Smooth muscle cell (in vitro differentiated cells): ENCODE data around the gene NELL1. TPM values are rescaled to one million over a fixed set of nuclear protein-coding genes. Genes with fewer than 3 reads are reported as not detected.

Source experiments
- DNase-seq: peaks from one replicate; lab custom pipeline; 2025; ENCODE audit not compliant: unreplicated experiment; lab: John Stamatoyannopoulos, UW
- H2AFZ ChIP-seq: fragments of 200-600 bp; sonication (generic); 2 replicates; pipeline ENCODE4 v1.6.0; 2016; ENCODE audit warnings: antibody characterized with exemption, low read depth, mild to moderate bottlenecking
- H3F3A ChIP-seq: fragments of 200-600 bp; sonication (generic); 2 replicates; pipeline ENCODE4 v1.6.0; 2017; ENCODE audit warnings: antibody characterized with exemption, low read depth
- H3K27ac ChIP-seq: fragments of 200-600 bp; sonication (generic); 2 replicates; pipeline ENCODE4 v1.5.1; 2016; ENCODE audit warnings: low read depth, mild to moderate bottlenecking
- H3K27me3 ChIP-seq: fragments of 200-600 bp; sonication (generic); 2 replicates; pipeline ENCODE4 v1.6.1; 2016; ENCODE audit warnings: low read depth, mild to moderate bottlenecking
- H3K36me3 ChIP-seq: fragments of 200-600 bp; sonication (generic); 2 replicates; pipeline ENCODE4 v1.5.1; 2016; ENCODE audit warnings: low read depth
- H3K4me1 ChIP-seq: fragments of 200-600 bp; sonication (generic); 2 replicates; pipeline ENCODE4 v1.5.1; 2016; ENCODE audit warnings: low read depth
- H3K4me2 ChIP-seq: fragments of 200-600 bp; sonication (generic); 2 replicates; pipeline ENCODE4 v1.6.0; 2016; ENCODE audit warnings: mild to moderate bottlenecking
- H3K4me3 ChIP-seq: fragments of 200-600 bp; sonication (generic); 2 replicates; pipeline ENCODE4 v1.5.1; 2016; ENCODE audit warnings: mild to moderate bottlenecking
- H3K79me2 ChIP-seq: fragments of 200-600 bp; sonication (generic); 2 replicates; pipeline ENCODE4 v1.6.0; 2016; ENCODE audit warnings: low read depth, mild to moderate bottlenecking
- H3K9ac ChIP-seq: fragments of 200-600 bp; sonication (generic); 2 replicates; pipeline ENCODE4 v1.6.0; 2016; ENCODE audit warnings: low read depth
- H3K9me3 ChIP-seq: fragments of 200-600 bp; sonication (generic); replicated peaks from 2 replicates; pipeline ENCODE4 v1.5.1; 2016; ENCODE audit warnings: low read depth
- H4K20me1 ChIP-seq: fragments of 200-600 bp; sonication (generic); 2 replicates; pipeline ENCODE4 v1.6.0; 2016; ENCODE audit warnings: low read depth
- WGBS: methylation state at CpG from one replicate; pipeline ENCODE4 v1.1.7; 2016; ENCODE audit warnings: low lambda C conversion rate; 5-methylcytosine and 5-hydroxymethylcytosine counted together
- polyA plus RNA-seq: library from polyadenylated mRNA; unstranded; fragments of >200 nt; fragmentation: Nextera tagmentation; extraction: Ambion mirVana; gene quantifications from 2 replicates; pipeline ENCODE4 v1.2.1, GENCODE V29; 2016
- total RNA-seq: library from RNA; depleted of rRNA; stranded (reverse); fragments of >200 nt; gene quantifications from 2 replicates; pipeline ENCODE4 v1.2.3, GENCODE V29; 2014
- TF ChIP-seq, protein P1 (sequence below): fragments of 200-600 bp; sonication (generic); IDR thresholded peaks from 2 replicates; pipeline ENCODE4 v1.5.1; 2017; ENCODE audit warnings: borderline replicate concordance, mild to moderate bottlenecking, antibody characterized with exemption; ENCODE audit not compliant: insufficient read depth, poor library complexity, severe bottlenecking

The NELL1 gene
- total and polyA plus RNA-seq, 2 experiments from 2014 or later: not detected

DNA sequence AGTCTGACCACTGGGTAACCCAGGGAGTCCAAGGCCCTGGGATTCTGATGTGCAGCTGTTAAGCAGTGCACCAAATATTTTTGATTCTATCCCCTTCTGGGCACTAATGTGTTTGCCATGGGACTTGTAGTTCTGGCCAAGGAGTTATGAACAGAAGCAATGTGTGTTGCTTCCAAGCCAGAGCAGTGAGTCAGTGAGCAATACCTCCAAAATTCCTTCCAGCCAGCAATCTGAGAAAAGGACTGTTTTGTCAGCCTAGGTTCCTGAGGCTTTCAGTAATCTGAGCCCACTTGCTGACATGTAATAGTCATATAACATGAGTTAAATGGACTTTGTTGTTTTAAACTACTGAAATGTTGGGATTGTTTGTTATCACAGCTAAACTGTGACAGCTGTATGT is 311.4 kb downstream of the NELL1 start:
- no peak for DNase-seq
- Histone ChIP-seq H3K36me3 (no peaks in the 10 kb centered on the region), H3K9ac (no peak overlapping the region), H2AFZ (no peak overlapping the region), H3K4me1 (no peaks in the 10 kb centered on the region), H3K9me3 (no peaks in the 10 kb centered on the region), H3F3A (no peaks in the 10 kb centered on the region), H3K79me2 (no peaks in the 10 kb centered on the region), H4K20me1 (no peaks in the 10 kb centered on the region), H3K4me2 (no peak overlapping the region), H3K4me3 (no peak overlapping the region), H3K27ac (no peak overlapping the region), H3K27me3 (no peaks in the 10 kb centered on the region)
- TF ChIP-seq, protein P1, sequence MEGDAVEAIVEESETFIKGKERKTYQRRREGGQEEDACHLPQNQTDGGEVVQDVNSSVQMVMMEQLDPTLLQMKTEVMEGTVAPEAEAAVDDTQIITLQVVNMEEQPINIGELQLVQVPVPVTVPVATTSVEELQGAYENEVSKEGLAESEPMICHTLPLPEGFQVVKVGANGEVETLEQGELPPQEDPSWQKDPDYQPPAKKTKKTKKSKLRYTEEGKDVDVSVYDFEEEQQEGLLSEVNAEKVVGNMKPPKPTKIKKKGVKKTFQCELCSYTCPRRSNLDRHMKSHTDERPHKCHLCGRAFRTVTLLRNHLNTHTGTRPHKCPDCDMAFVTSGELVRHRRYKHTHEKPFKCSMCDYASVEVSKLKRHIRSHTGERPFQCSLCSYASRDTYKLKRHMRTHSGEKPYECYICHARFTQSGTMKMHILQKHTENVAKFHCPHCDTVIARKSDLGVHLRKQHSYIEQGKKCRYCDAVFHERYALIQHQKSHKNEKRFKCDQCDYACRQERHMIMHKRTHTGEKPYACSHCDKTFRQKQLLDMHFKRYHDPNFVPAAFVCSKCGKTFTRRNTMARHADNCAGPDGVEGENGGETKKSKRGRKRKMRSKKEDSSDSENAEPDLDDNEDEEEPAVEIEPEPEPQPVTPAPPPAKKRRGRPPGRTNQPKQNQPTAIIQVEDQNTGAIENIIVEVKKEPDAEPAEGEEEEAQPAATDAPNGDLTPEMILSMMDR: no peak

DNA sequence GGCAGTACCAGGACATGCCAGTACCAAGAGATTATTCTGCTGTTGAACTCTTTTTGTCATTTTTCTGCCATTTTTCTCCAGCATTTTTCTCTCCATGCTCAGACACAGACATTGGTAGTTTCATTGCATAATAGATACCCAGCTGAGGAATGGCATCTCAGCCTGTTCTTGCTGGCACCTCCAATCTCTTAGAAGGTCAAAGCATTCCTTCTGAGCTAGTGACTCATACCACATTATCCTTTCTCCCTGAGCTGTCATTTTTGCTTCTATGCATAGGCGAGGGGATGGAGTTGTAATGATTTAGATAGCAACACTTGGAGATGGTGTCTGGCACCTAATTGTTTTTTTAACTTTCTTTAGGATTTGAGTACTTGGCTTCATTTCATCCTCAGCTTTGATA is 321.1 kb downstream of the NELL1 start:
- no peaks in the 10 kb centered on the region for H3K27me3 ChIP-seq
- H3K4me1 ChIP-seq: no peaks in the 10 kb centered on the region
- H3K36me3 ChIP-seq: no peaks in the 10 kb centered on the region
- DNase-seq: no peak
- H2AFZ ChIP-seq: no peak overlapping the region
- H3K9ac ChIP-seq: no peak overlapping the region
- TF ChIP-seq, protein P1: no peak
- 73% methylated on average over 1 of the region's 1 CpG for WGBS
- H3F3A ChIP-seq: no peaks in the 10 kb centered on the region
- H4K20me1 ChIP-seq: no peaks in the 10 kb centered on the region
- no peak overlapping the region for H3K27ac ChIP-seq
- no peak overlapping the region for H3K4me2 ChIP-seq
- H3K4me3 ChIP-seq: no peak overlapping the region
- H3K9me3 ChIP-seq: no peaks in the 10 kb centered on the region
- no peaks in the 10 kb centered on the region for H3K79me2 ChIP-seq

DNA sequence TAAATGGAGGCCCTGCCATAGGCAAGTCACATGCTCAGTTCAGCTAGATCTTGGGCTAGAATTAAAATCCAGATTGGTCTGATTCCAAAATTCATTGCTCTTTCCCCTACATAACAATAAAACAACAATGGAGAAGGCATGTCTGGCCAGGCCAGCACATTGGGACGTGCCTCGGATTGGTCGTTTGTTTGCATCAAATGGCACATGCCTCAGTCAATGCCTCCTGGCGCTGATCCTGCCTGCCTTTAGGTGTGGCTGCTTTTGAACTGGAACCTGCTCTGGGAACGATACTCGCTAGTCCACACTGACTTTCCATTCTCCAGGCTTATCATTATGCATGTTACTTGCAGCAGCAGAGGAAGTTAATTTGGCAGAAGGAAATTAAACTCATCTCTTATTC is 322.1 kb downstream of the NELL1 start:
- Histone ChIP-seq H4K20me1 (no peaks in the 10 kb centered on the region), H3K79me2 (no peaks in the 10 kb centered on the region), H2AFZ (no peak overlapping the region), H3K27me3 (no peaks in the 10 kb centered on the region), H3K4me3 (no peak overlapping the region), H3K4me2 (no peak overlapping the region), H3K9ac (no peak overlapping the region), H3K9me3 (no peaks in the 10 kb centered on the region), H3F3A (no peaks in the 10 kb centered on the region), H3K27ac (no peak overlapping the region), H3K36me3 (no peaks in the 10 kb centered on the region), H3K4me1 (no peaks in the 10 kb centered on the region)
- TF ChIP-seq, protein P1: no peak
- WGBS: 82% methylated on average over 6 of the region's 6 CpGs
- no peak for DNase-seq

DNA sequence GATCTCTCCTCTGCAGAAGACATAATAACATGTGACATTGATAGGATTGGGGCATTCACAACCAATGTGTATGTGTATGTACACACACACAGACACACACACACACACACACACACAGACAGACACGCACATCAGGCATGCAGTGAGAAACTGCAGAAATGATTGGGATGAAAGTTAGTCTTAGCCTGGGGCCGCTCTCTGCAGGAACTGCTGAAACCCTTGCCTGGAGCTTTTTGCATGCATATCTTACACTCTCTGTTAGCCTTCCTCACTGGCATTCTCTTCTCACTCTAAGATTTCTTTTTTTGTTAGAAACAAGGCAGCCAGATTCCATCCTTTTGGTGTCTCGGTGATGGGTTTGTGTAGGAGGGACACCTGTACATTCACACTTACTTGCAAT is 337.9 kb downstream of the NELL1 start:
- H3K79me2 ChIP-seq: no peaks in the 10 kb centered on the region
- no peaks in the 10 kb centered on the region for H3K4me1 ChIP-seq
- WGBS: 66% methylated on average over 3 of the region's 3 CpGs
- no peak overlapping the region for H3K27ac ChIP-seq
- H3K9ac ChIP-seq: no peak overlapping the region
- no peak overlapping the region for H3K4me2 ChIP-seq
- no peak overlapping the region for H2AFZ ChIP-seq
- no peaks in the 10 kb centered on the region for H3K9me3 ChIP-seq
- no peak overlapping the region for H3K4me3 ChIP-seq
- no peaks in the 10 kb centered on the region for H4K20me1 ChIP-seq
- H3K27me3 ChIP-seq: no peaks in the 10 kb centered on the region
- no peak for DNase-seq
- TF ChIP-seq, protein P1: no peak
- H3F3A ChIP-seq: no peaks in the 10 kb centered on the region
- H3K36me3 ChIP-seq: no peaks in the 10 kb centered on the region
